Measurements from ENCODE around the gene CLK2. TPM values are rescaled to one million over a fixed set of nuclear protein-coding genes. Genes with fewer than 3 reads are reported as not detected.
A peak's percentile ranks its signal among the peaks of the same experiment; 100 is the strongest.

Gene CLK2
- total RNA-seq, 1 experiment from 2014 or later, result 43.9 TPM

DNA sequence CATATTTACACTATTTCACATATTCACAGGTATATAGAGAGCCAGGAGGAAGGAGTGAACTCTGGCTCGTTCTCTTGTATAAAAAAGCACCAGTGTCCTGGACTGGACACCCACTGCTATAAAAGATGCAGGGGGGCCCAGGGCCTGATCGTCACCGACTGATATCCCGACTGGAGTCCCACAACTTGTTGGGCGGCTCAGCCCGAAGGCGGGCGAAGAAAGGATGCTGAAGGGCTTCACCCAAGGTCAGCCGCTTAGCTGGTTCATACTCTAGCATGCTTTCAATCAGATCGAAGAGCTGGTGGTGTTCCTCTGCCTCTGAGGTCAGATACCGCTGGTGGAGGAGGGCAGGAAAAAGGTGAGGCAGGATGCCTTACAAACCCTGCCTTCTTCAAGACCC is 10.2 kb downstream of the CLK2 start:
- intact Hi-C loops (cut with micrococcal nuclease; ENCODE audit: unreplicated experiment), result loop anchor here (5.0 kb wide), 2 partner anchors 44 to 59 kb away; partner anchors contain the start of genes FDPS and RUSC1
- peaks cover 65% of the 10 kb centered on the region for H3F3A ChIP-seq (ENCODE audit: insufficient read depth, low read depth)
- H3K9me2 ChIP-seq (ENCODE audit: insufficient read depth), result no peaks in the 10 kb centered on the region
- peaks cover 19% of the 10 kb centered on the region for H3K79me2 ChIP-seq (ENCODE audit: low read depth)
- H3K4me2 ChIP-seq, result peak overlapping the region; percentile 99; the same call in 1 of the 2 replicates
- H3K9me3 ChIP-seq (ENCODE audit: insufficient read depth, low read depth), result no peaks in the 10 kb centered on the region
- peaks cover 18% of the 10 kb centered on the region for H3K4me1 ChIP-seq (replicated peaks; ENCODE audit: insufficient read depth)
- ChIA-PET CTCF (no interaction called here), POLR2A (ENCODE audit: unreplicated experiment) (no interaction called here)
- TF ChIP-seq, protein P1, sequence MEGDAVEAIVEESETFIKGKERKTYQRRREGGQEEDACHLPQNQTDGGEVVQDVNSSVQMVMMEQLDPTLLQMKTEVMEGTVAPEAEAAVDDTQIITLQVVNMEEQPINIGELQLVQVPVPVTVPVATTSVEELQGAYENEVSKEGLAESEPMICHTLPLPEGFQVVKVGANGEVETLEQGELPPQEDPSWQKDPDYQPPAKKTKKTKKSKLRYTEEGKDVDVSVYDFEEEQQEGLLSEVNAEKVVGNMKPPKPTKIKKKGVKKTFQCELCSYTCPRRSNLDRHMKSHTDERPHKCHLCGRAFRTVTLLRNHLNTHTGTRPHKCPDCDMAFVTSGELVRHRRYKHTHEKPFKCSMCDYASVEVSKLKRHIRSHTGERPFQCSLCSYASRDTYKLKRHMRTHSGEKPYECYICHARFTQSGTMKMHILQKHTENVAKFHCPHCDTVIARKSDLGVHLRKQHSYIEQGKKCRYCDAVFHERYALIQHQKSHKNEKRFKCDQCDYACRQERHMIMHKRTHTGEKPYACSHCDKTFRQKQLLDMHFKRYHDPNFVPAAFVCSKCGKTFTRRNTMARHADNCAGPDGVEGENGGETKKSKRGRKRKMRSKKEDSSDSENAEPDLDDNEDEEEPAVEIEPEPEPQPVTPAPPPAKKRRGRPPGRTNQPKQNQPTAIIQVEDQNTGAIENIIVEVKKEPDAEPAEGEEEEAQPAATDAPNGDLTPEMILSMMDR (conservative IDR thresholded peaks at IDR 0.05), result no peak
- no peak for TF ChIP-seq EZH2 (IDR thresholded peaks at IDR 0.05; ENCODE audit: low read depth)
- H4K20me1 ChIP-seq (ENCODE audit: insufficient read depth), result no peaks in the 10 kb centered on the region
- H3K27ac ChIP-seq, result peak overlapping the region; percentile 54
- H3K36me3 ChIP-seq (ENCODE audit: low read depth), result peaks cover 18% of the 10 kb centered on the region
- no peaks in the 10 kb centered on the region for H3K27me3 ChIP-seq (ENCODE audit: insufficient read depth, low read depth)
- no TSS peak for BruUV-seq (replicated peaks)
- H3K4me3 ChIP-seq, result no peak overlapping the region
- H2AFZ ChIP-seq, result no peak overlapping the region
- DNase-seq, result no peak

DNA sequence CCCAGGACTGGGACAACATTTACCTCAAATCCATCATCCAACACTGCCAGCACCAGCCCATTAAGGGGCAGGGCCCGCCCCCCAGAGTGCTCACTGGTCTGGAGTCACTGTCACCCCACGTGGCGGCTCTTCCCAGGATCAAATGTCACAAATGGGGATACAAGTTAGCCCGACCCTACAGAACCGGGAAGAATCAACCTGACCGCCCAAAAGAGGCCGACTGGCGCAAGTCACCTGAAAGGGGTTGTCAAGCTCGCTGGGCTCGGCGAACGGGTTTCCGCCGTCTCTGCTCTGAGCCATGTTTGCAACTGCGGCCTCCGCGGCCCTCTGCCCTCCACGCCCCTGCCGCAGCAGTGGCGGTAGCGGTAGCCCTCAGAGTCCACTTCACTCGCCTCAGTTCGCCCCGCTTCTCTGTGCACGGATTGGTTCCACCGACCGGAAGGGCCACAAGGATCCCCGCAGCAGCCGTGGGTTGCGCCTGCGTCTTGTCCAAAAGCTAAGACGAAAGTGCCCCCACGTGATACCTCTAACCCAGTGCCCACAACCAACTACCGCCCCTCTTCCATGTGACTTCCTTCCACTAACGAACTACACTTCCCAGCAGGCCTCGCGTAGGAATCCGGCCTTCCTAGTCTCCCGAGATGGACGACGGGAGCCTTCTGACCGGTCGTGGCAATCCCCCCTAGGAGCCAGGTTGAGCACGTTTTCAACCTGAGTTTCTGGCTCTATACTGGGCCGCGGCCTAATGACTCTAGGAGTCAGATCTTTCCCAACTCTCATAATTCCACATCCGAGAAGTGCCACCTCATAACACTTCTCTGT is 11.2 kb downstream of the CLK2 start, which contains the start of gene SCAMP3:
TSS of gene SCAMP3 (minus strand) at position 509 of the 822 bp plus-strand sequence. CDS start at position 300, 209 bp downstream.
- ChIA-PET POLR2A (ENCODE audit: unreplicated experiment) (interaction anchor here (0.6 kb wide), 3 partner anchors 11 to 65 kb away, joined by 3 to 4 read pairs (median 3); no protein-coding TSS in a partner anchor), CTCF (no interaction called here)
- peak within 1 kb of the TSS; percentile 54 for H3K27ac ChIP-seq
- no peaks in the 10 kb centered on the region for H3K9me3 ChIP-seq (ENCODE audit: insufficient read depth, low read depth)
- H3K4me2 ChIP-seq, result peak within 1 kb of the TSS; percentile 99
- no peaks in the 10 kb centered on the region for H3K27me3 ChIP-seq (ENCODE audit: insufficient read depth, low read depth)
- no peak for TF ChIP-seq EZH2 (IDR thresholded peaks at IDR 0.05; ENCODE audit: low read depth)
- TF ChIP-seq, protein P1 (conservative IDR thresholded peaks at IDR 0.05), result no peak
- H2AFZ ChIP-seq, result peak within 1 kb of the TSS; percentile 86
- peaks cover 62% of the 10 kb centered on the region for H3F3A ChIP-seq (ENCODE audit: insufficient read depth, low read depth)
- H3K79me2 ChIP-seq (ENCODE audit: low read depth), result peaks cover 19% of the 10 kb centered on the region
- BruUV-seq (replicated peaks), result TSS peak; percentile 41
- peak; percentile 91 to 96 for DNase-seq
- H3K9me2 ChIP-seq (ENCODE audit: insufficient read depth), result no peaks in the 10 kb centered on the region
- H3K4me1 ChIP-seq (replicated peaks; ENCODE audit: insufficient read depth), result peaks cover 18% of the 10 kb centered on the region
- H3K4me3 ChIP-seq, result peak within 1 kb of the TSS; percentile 89
- H4K20me1 ChIP-seq (ENCODE audit: insufficient read depth), result no peaks in the 10 kb centered on the region
- intact Hi-C loops (cut with micrococcal nuclease; ENCODE audit: unreplicated experiment), result loop anchor here (5.0 kb wide), 2 partner anchors 45 to 60 kb away; partner anchors contain the start of genes FDPS and RUSC1
- peaks cover 9% of the 10 kb centered on the region; the same call in 1 of the 2 replicates for H3K36me3 ChIP-seq (ENCODE audit: low read depth)

DNA sequence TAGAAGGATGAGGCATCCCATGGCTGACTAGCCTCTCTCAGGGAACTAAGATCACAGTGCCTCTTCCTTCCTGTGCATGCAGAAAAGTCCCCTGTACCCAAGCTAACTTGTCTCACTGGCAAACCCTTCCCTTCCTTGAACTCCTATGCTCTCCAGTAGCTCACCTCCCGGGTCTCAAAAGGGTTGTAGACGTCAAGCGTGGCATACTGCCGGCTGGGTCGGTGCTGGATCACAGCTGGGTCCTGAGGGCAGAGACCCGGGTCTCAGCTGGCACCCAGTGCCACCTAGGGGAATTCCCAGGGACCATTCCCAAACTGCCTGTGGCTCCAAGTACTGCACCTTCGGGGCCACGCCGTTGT is 11.8 kb downstream of the CLK2 start:
- peaks cover 64% of the 10 kb centered on the region for H3F3A ChIP-seq (ENCODE audit: insufficient read depth, low read depth)
- H3K4me1 ChIP-seq (replicated peaks; ENCODE audit: insufficient read depth), result peaks cover 18% of the 10 kb centered on the region
- TF ChIP-seq EZH2 (IDR thresholded peaks at IDR 0.05; ENCODE audit: low read depth), result no peak
- TF ChIP-seq, protein P1 (conservative IDR thresholded peaks at IDR 0.05), result no peak
- H4K20me1 ChIP-seq (ENCODE audit: insufficient read depth), result no peaks in the 10 kb centered on the region
- peaks cover 19% of the 10 kb centered on the region for H3K79me2 ChIP-seq (ENCODE audit: low read depth)
- DNase-seq, result no peak
- ChIA-PET POLR2A (ENCODE audit: unreplicated experiment) (interaction anchor here (0.6 kb wide), 1 partner anchor 11 kb away, joined by 3 read pairs; no protein-coding TSS in a partner anchor), CTCF (no interaction called here)
- H3K9me2 ChIP-seq (ENCODE audit: insufficient read depth), result no peaks in the 10 kb centered on the region
- H3K27ac ChIP-seq, result peak overlapping the region; percentile 36
- intact Hi-C loops (cut with micrococcal nuclease; ENCODE audit: unreplicated experiment), result loop anchor here (5.0 kb wide), 2 partner anchors 46 to 61 kb away; partner anchors contain the start of genes FDPS and RUSC1
- BruUV-seq (replicated peaks), result no TSS peak
- H3K9me3 ChIP-seq (ENCODE audit: insufficient read depth, low read depth), result no peaks in the 10 kb centered on the region
- H2AFZ ChIP-seq, result peak overlapping the region; percentile 86
- no peaks in the 10 kb centered on the region for H3K27me3 ChIP-seq (ENCODE audit: insufficient read depth, low read depth)
- peak overlapping the region; percentile 99 for H3K4me2 ChIP-seq
- H3K36me3 ChIP-seq (ENCODE audit: low read depth), result peaks cover 9% of the 10 kb centered on the region; the same call in 1 of the 2 replicates
- peak overlapping the region; percentile 89 for H3K4me3 ChIP-seq
